ENCODE results near the gene KRT16. TPM values are rescaled to one million over a fixed set of nuclear protein-coding genes. Genes with fewer than 3 reads are reported as not detected.

Gene KRT16
- total and polyA plus RNA-seq, 2 donors (not counting 3 experiments of a cell fraction or from before 2014, with no cell fraction given): not detected

DNA sequence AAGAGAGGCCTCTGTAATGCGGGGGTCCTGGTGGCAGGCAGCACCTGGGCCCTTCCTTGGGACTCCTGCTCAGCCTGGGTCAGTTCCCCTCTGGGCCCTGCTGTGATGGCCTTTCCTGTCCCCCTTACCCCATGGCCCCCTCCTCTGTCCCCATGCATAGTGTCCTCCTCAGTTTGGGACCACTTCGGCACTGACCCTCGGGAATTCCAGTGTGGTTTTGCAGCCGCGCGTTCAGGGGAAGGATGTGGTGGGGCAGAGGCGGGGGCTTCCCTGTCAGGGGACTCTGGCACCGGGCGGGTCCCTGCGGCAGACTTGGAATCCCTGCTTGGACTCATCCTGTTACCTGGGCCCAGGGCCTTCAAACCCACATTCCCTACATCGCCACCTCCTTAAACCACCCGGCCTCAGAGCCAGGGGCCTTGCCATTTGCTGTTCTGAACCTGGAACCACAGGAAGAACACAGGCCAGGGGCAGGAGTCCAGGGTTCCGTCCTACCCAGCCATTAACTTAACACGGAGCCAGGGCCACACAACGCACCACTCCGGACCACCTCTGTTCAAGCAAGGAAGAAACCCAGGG is 44.7 kb upstream of the KRT16 start:
- Histone ChIP-seq H3K4me2 (ENCODE audit: insufficient read depth, low read length) (no peak overlapping the region), H3K9me1 (replicated peaks; ENCODE audit: control insufficient read depth, extremely low read depth, insufficient read depth, low read length) (no peaks in the 10 kb centered on the region), H3K36me3 (ENCODE audit: control insufficient read depth in 2 of 2, extremely low read depth in 1 of 2, insufficient read depth in 2 of 2, low read length in 2 of 2) (no peaks in the 10 kb centered on the region), H3K27me3 (ENCODE audit: control insufficient read depth in 2 of 2, insufficient read depth in 2 of 2, low read length in 2 of 2) (peaks cover 0 to 1% of the 10 kb centered on the region in 2 experiments), H3K79me2 (ENCODE audit: control insufficient read depth, insufficient read depth, low read length) (no peaks in the 10 kb centered on the region), H3K9ac (replicated peaks; ENCODE audit: extremely low read depth, insufficient read depth, low read length) (no peak overlapping the region), H2AFZ (ENCODE audit: low read depth, low read length) (no peak overlapping the region), H4K20me1 (replicated peaks; ENCODE audit: control insufficient read depth, extremely low read depth, insufficient read depth, low read length) (no peaks in the 10 kb centered on the region), H3K4me3 (replicated peaks in 1 of 3; ENCODE audit: insufficient read depth in 1 of 3, low read depth in 1 of 3, low read length in 3 of 3) (no peak overlapping the region), H3K9me3 (replicated peaks; ENCODE audit: control insufficient read depth, insufficient read depth, low read length) (no peaks in the 10 kb centered on the region), H3K27ac (ENCODE audit: insufficient read depth, low read depth, low read length) (no peak overlapping the region), H3K4me1 (ENCODE audit: control insufficient read depth, extremely low read depth, insufficient read depth, low read length) (no peaks in the 10 kb centered on the region)
- DNase-seq (ENCODE audit: low read depth, low spot score) (no peak), FAIRE-seq (no peak)
- dilution Hi-C loops (cut with MboI; ENCODE audit: extremely low pct_ligation_motif_present, low sequenced_read_pairs) (no loop called here), intact Hi-C loops (cut with micrococcal nuclease) (no loop called here)
- BruUV-seq (replicated peaks): no TSS peak
- TF ChIP-seq MYC (IDR thresholded peaks at IDR 0.05; ENCODE audit: low read depth, low read length) (no peak), JUN (IDR thresholded peaks at IDR 0.05; ENCODE audit: borderline replicate concordance, insufficient read depth, insufficient read length, low read depth) (no peak), FOS (IDR thresholded peaks at IDR 0.05; ENCODE audit: borderline replicate concordance, insufficient read depth, low read length) (no peak), GATA2 (IDR thresholded peaks at IDR 0.05; ENCODE audit: insufficient read depth, insufficient read length, low read depth, low read length) (no peak), POLR2A (IDR thresholded peaks at IDR 0.05; ENCODE audit: low read depth, low read length) (no peak)
- TF ChIP-seq, protein P1, sequence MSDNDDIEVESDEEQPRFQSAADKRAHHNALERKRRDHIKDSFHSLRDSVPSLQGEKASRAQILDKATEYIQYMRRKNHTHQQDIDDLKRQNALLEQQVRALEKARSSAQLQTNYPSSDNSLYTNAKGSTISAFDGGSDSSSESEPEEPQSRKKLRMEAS (IDR thresholded peaks at IDR 0.05; ENCODE audit: insufficient read depth, insufficient read length): no peak
- TF ChIP-seq, protein P2, sequence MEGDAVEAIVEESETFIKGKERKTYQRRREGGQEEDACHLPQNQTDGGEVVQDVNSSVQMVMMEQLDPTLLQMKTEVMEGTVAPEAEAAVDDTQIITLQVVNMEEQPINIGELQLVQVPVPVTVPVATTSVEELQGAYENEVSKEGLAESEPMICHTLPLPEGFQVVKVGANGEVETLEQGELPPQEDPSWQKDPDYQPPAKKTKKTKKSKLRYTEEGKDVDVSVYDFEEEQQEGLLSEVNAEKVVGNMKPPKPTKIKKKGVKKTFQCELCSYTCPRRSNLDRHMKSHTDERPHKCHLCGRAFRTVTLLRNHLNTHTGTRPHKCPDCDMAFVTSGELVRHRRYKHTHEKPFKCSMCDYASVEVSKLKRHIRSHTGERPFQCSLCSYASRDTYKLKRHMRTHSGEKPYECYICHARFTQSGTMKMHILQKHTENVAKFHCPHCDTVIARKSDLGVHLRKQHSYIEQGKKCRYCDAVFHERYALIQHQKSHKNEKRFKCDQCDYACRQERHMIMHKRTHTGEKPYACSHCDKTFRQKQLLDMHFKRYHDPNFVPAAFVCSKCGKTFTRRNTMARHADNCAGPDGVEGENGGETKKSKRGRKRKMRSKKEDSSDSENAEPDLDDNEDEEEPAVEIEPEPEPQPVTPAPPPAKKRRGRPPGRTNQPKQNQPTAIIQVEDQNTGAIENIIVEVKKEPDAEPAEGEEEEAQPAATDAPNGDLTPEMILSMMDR (IDR thresholded peaks at IDR 0.05; ENCODE audit: extremely low read depth in 1 of 2, insufficient read depth in 1 of 2, low read depth in 1 of 2, low read length in 2 of 2): no peak
- ChIA-PET CTCF (interaction anchor here (2.4 kb wide), 1 partner anchor 108 kb away, joined by 7 read pairs; no protein-coding TSS in a partner anchor), POLR2A (no interaction called here)
